Karpas-422 (cell line): ENCODE results near the gene SHCBP1. TPM values are rescaled to one million over a fixed set of nuclear protein-coding genes. Genes with fewer than 3 reads are reported as not detected.
"Not testable (repeated sequence)": the region's sequence is repeated elsewhere in the genome, so short reads cannot be mapped to it uniquely, and the experiment has no call there.

ENCODE experiments used
- DNase-seq: peaks from one replicate; pipeline ENCODE4 v3.0.0-alpha.2; 2015
- H2AFZ ChIP-seq: fragments of 200-600 bp; sonication (generic); 2 replicates; pipeline ENCODE4 v1.6.1; 2014; ENCODE audit warnings: antibody characterized with exemption, low read length, mixed read lengths
- H3K27ac ChIP-seq: fragments of 200-600 bp; sonication (generic); 2 replicates; pipeline ENCODE4 v1.5.1; 2014; ENCODE audit warnings: mild to moderate bottlenecking, low read length, moderate library complexity
- H3K27me3 ChIP-seq: fragments of 200-600 bp; sonication (generic); 2 replicates; pipeline ENCODE4 v1.6.1; 2014; ENCODE audit warnings: low read length, mixed read lengths
- H3K36me3 ChIP-seq: fragments of 200-600 bp; sonication (generic); 2 replicates; pipeline ENCODE4 v1.6.1; 2014; ENCODE audit warnings: low read length, mixed read lengths; ENCODE audit not compliant: insufficient read depth
- H3K4me1 ChIP-seq: fragments of 200-600 bp; sonication (generic); 2 replicates; pipeline ENCODE4 v1.6.1; 2014; ENCODE audit warnings: mild to moderate bottlenecking, low read length, mixed read lengths
- H3K4me2 ChIP-seq: fragments of 200-600 bp; sonication (generic); 2 replicates; pipeline ENCODE4 v1.6.1; 2014; ENCODE audit warnings: low read length, low read depth, mild to moderate bottlenecking; ENCODE audit not compliant: poor library complexity, severe bottlenecking
- H3K4me3 ChIP-seq: fragments of 200-600 bp; sonication (generic); 2 replicates; pipeline ENCODE4 v1.5.1; 2014; ENCODE audit warnings: mild to moderate bottlenecking, antibody characterized with exemption, low read length, mixed read lengths
- H3K79me2 ChIP-seq: fragments of 200-600 bp; sonication (generic); 2 replicates; pipeline ENCODE4 v1.6.1; 2014; ENCODE audit warnings: mild to moderate bottlenecking, low read length, mixed read lengths
- H3K9ac ChIP-seq: fragments of 200-600 bp; sonication (generic); 2 replicates; pipeline ENCODE4 v1.6.0; 2014; ENCODE audit warnings: low read length
- H3K9me2 ChIP-seq: fragments of 200-600 bp; sonication (generic), shearing (Covaris generic); replicated peaks from 2 replicates; pipeline ENCODE4 v1.6.0; 2014; ENCODE audit warnings: mild to moderate bottlenecking, low read length, moderate library complexity; ENCODE audit not compliant: insufficient read depth
- H3K9me3 ChIP-seq: fragments of 300-700, 200-600 bp; sonication (generic); 2 replicates; pipeline ENCODE4 v1.6.1; 2014; ENCODE audit warnings: low read length, mixed read lengths
- H4K20me1 ChIP-seq: fragments of 200-600 bp; sonication (generic); 2 replicates; pipeline ENCODE4 v1.6.1; 2014; ENCODE audit warnings: mild to moderate bottlenecking, antibody characterized with exemption, low read length, low read depth; ENCODE audit not compliant: insufficient read depth
- total RNA-seq: library from RNA; depleted of rRNA; stranded (reverse); fragments of >200 nt; shearing (Covaris generic); gene quantifications from 2 replicates; pipeline ENCODE4 v1.2.3, GENCODE V29; 2014; ENCODE audit warnings: low replicate concordance

SHCBP1 gene
- total RNA-seq, 1 experiment from 2014 or later, result 15.7 TPM

- H3K9me2 ChIP-seq, result no peaks in the 10 kb centered on the region
- H2AFZ ChIP-seq, result no peak overlapping the region
- no peaks in the 10 kb centered on the region for H4K20me1 ChIP-seq
- DNase-seq, result no peak
- H3K4me3 ChIP-seq, result no peak overlapping the region
- H3K36me3 ChIP-seq, result no peaks in the 10 kb centered on the region
- H3K79me2 ChIP-seq, result no peaks in the 10 kb centered on the region
- H3K4me1 ChIP-seq, result no peaks in the 10 kb centered on the region
- no peaks in the 10 kb centered on the region for H3K27me3 ChIP-seq
- H3K9ac ChIP-seq, result no peak overlapping the region
- H3K9me3 ChIP-seq, result no peaks in the 10 kb centered on the region
- no peak overlapping the region for H3K4me2 ChIP-seq
- H3K27ac ChIP-seq, result no peak overlapping the region
These were observed 18.1 kb upstream of the SHCBP1 start for GRCh38 chr16:46638947-46639925.

DNA sequence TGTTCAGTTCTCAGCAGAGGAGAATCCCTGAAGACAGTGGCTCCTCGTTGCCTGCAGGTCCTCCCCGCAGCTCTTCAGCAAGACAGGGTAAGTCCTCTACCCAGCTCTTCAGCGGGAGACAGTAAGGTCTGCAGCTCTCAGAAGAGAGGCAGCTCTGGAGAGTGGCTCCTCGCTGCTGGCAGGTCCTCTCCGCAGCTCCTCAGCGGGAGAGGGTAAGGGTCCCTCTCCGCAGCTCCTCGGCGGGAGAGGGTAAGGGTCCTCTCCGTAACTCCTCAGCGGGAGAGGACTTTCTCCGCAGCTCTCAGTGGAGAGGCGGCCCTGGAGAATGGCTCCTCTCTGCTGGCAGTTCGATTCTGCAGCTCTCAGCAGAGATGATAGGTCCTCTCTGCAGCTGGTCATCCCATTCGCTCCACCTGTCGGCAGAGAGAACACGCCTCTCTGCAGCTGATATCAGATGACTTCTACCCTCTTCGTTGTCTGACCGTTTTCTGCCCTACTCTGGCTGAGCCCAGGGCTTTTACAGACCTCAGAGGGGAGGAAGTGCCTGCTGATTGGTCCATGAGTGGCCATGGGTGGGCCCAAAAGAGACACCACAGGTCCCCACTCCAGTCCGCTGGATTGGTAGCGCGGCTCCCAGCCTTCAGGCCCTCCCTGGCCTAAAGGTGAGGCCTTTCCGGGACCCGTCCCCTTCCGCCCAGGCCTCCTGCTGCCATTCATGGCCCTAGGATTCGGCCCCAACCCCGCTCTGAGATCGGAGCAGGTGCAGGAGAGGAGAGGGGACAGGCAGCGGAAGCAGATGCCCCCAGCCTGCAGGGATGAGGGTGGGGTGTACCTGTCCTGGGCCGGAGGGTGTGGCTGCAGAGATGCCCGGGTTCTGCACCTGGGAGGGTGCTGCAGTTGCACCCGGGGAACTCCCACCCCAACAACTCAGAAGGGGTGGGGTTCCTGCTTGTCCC lies 11.9 kb upstream of the SHCBP1 start:
- Histone ChIP-seq H2AFZ (peak overlapping the region; percentile 74; the same call in 1 of the 2 replicates), H4K20me1 (no peaks in the 10 kb centered on the region), H3K36me3 (no peaks in the 10 kb centered on the region), H3K79me2 (no peaks in the 10 kb centered on the region), H3K4me1 (peaks cover 14% of the 10 kb centered on the region), H3K27ac (no peak overlapping the region), H3K9me2 (no peaks in the 10 kb centered on the region), H3K9me3 (no peaks in the 10 kb centered on the region), H3K27me3 (no peaks in the 10 kb centered on the region), H3K9ac (peak overlapping the region; percentile 28; the same call in 1 of the 2 replicates), H3K4me2 (peak overlapping the region; percentile 35), H3K4me3 (peak overlapping the region; percentile 14; the same call in 1 of the 2 replicates)
- peak; percentile 54 for DNase-seq

GRCh38 chr16:46629331-46630219 lies 8.4 kb upstream of the SHCBP1 start:
- H3K9me2 ChIP-seq, result no peaks in the 10 kb centered on the region
- H3K36me3 ChIP-seq, result no peaks in the 10 kb centered on the region
- no peaks in the 10 kb centered on the region for H3K9me3 ChIP-seq
- no peak overlapping the region for H3K4me3 ChIP-seq
- peaks cover 14% of the 10 kb centered on the region for H3K4me1 ChIP-seq
- H3K9ac ChIP-seq, result no peak overlapping the region
- H3K27me3 ChIP-seq, result no peaks in the 10 kb centered on the region
- no peak overlapping the region for H3K27ac ChIP-seq
- H3K4me2 ChIP-seq, result no peak overlapping the region
- peak overlapping the region; percentile 50 for H2AFZ ChIP-seq
- peak; percentile 43 for DNase-seq
- no peaks in the 10 kb centered on the region for H3K79me2 ChIP-seq
- no peaks in the 10 kb centered on the region for H4K20me1 ChIP-seq

GRCh38 chr16:46627746-46628145 lies 6.6 kb upstream of the SHCBP1 start:
- peaks cover 11% of the 10 kb centered on the region for H3K4me1 ChIP-seq
- H3K9me3 ChIP-seq, result no peaks in the 10 kb centered on the region
- H3K27me3 ChIP-seq, result no peaks in the 10 kb centered on the region
- no peak for DNase-seq
- H3K9ac ChIP-seq, result no peak overlapping the region
- no peaks in the 10 kb centered on the region for H3K79me2 ChIP-seq
- no peak overlapping the region for H2AFZ ChIP-seq
- no peak overlapping the region for H3K4me3 ChIP-seq
- no peak overlapping the region for H3K4me2 ChIP-seq
- no peaks in the 10 kb centered on the region for H4K20me1 ChIP-seq
- H3K36me3 ChIP-seq, result no peaks in the 10 kb centered on the region
- no peak overlapping the region for H3K27ac ChIP-seq
- no peaks in the 10 kb centered on the region for H3K9me2 ChIP-seq

DNA sequence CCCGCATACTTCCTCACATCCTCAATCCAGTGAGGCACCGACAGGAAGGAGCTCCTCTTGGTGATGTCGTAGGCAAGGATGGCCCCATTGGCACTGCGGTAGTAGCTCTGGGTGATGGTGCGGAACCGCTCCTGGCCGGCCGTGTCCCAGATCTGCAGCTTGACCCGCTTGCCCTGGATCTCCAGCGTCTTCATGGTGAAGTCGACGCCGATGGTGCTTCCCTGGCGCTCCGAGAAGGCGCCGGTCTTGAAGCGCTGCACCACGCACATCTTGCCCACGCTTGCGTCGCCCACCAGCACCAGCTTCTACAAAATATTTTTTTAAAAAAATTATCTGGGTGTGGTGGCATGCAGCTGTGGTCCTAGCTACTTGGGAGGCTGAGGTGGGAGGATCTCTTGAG lies 5.5 kb upstream of the SHCBP1 start:
- H3K79me2 ChIP-seq, DNase-seq, H3K27me3 ChIP-seq, H3K36me3 ChIP-seq, H2AFZ ChIP-seq, H3K9me3 ChIP-seq, H3K27ac ChIP-seq, H4K20me1 ChIP-seq, H3K4me3 ChIP-seq, H3K4me2 ChIP-seq, H3K9ac ChIP-seq, H3K9me2 ChIP-seq: not testable (repeated sequence)
- H3K4me1 ChIP-seq, result peaks cover 13% of the 10 kb centered on the region

GRCh38 chr16:46624862-46625261 lies 3.7 kb upstream of the SHCBP1 start:
- H3K27me3 ChIP-seq, H3K4me3 ChIP-seq, H3K4me2 ChIP-seq, DNase-seq, H3K9ac ChIP-seq, H3K27ac ChIP-seq, H3K9me3 ChIP-seq, H4K20me1 ChIP-seq, H3K36me3 ChIP-seq, H3K9me2 ChIP-seq, H2AFZ ChIP-seq: not testable (repeated sequence)
- peaks cover 21% of the 10 kb centered on the region for H3K4me1 ChIP-seq
- peaks cover 13% of the 10 kb centered on the region for H3K79me2 ChIP-seq

DNA sequence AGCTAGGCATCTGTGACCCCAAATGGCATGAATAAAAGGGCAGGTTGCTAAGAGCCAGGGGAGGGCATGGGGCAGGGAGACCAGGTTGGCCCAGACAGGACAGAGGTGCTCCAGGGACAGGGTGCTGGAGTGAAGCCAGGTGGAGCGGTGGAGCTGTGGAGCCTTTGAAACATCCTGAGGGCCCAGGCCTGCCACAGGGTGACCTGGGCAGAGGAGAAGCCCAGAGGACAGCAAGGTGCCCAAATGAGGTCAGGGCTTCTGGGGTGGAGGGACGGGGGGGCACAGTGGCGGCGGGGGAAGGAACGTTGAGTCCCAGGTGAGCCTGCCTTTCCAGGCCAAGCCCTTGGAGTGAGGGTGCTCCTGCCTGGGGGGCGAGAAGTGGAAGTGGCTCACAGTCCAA lies 2.5 kb upstream of the SHCBP1 start:
- not testable (repeated sequence) for H3K4me2 ChIP-seq, H2AFZ ChIP-seq, H3K27ac ChIP-seq, H3K9me3 ChIP-seq, H3K9ac ChIP-seq, H3K27me3 ChIP-seq, H3K4me3 ChIP-seq, H3K9me2 ChIP-seq, H3K36me3 ChIP-seq, H4K20me1 ChIP-seq, DNase-seq
- Histone ChIP-seq H3K4me1 (peaks cover 29% of the 10 kb centered on the region), H3K79me2 (peaks cover 24% of the 10 kb centered on the region)
